Thyroid gland (tissue), 4 donors: Measurements from ENCODE around the gene ZNF185.

Experiments
- POLR2A ChIP-seq, 2 donors: fragments of 450-650 bp; IDR thresholded peaks; one replicate each; pipeline ENCODE4 v1.6.1; 2017; ENCODE audit warnings: antibody characterized with exemption in 2 of 2, mild to moderate bottlenecking in 2 of 2, moderate library complexity in 1 of 2
- TF ChIP-seq, protein P1 (sequence below), 6 experiments: fragments of 200-600 bp in 3 of 6; fragments of 450-650 bp in 3 of 6; sonication (generic) in 3 of 6; IDR thresholded peaks; one replicate each; pipeline ENCODE4 v1.5.1; 2016 to 2019; ENCODE audit warnings: antibody characterized with exemption in 6 of 6, mild to moderate bottlenecking in 2 of 6, inconsistent platforms in 1 of 6, moderate library complexity in 1 of 6

DNA sequence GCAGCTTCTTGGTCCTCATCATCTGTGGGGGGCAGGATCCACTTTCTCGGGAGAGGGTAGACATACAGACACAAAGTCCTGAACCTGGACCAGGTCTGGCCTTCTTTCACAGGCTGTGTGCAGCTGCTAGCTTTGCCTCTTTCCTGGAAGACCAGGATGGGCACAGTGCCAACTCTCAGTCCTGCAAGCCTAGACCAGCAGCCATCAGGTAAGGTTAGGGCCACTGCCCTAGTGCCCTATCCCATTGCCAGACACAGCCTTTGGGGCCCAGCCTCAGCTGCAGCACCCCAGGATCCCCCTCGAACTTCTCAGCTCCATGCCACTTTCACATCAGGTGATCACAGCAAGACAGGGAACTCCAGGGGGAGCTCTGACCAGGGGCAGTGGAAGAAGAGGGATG, 38.4 kb downstream of the ZNF185 start:
- TF ChIP-seq POLR2A (IDR thresholded peaks at IDR 0.05): no peak
- TF ChIP-seq, protein P1, sequence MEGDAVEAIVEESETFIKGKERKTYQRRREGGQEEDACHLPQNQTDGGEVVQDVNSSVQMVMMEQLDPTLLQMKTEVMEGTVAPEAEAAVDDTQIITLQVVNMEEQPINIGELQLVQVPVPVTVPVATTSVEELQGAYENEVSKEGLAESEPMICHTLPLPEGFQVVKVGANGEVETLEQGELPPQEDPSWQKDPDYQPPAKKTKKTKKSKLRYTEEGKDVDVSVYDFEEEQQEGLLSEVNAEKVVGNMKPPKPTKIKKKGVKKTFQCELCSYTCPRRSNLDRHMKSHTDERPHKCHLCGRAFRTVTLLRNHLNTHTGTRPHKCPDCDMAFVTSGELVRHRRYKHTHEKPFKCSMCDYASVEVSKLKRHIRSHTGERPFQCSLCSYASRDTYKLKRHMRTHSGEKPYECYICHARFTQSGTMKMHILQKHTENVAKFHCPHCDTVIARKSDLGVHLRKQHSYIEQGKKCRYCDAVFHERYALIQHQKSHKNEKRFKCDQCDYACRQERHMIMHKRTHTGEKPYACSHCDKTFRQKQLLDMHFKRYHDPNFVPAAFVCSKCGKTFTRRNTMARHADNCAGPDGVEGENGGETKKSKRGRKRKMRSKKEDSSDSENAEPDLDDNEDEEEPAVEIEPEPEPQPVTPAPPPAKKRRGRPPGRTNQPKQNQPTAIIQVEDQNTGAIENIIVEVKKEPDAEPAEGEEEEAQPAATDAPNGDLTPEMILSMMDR (IDR thresholded peaks at IDR 0.05): no peak
